HG03432 (cell line): Measurements from ENCODE around the gene FN3KRP.

ENCODE experiments used
- ATAC-seq: cut with Tn5 transposase; IDR thresholded peaks from one replicate; pipeline ENCODE4 v1.9.1; 2021; ENCODE audit warnings: mild to moderate bottlenecking, moderate library complexity; ENCODE audit not compliant: unreplicated experiment

The FN3KRP gene

GRCh38 chr17:82775001-82775823 lies 58.7 kb downstream of the FN3KRP start:
- ATAC-seq, result no peak

- no peak for ATAC-seq
Observed at GRCh38 chr17:82776454-82776853, 59.9 kb downstream of the FN3KRP start.
